Measurements from ENCODE around the gene SCD. TPM values are rescaled to one million over a fixed set of nuclear protein-coding genes. Genes with fewer than 3 reads are reported as not detected.

Gene SCD
- total and polyA plus RNA-seq, 9 donors, result 9.8 to 34.9 (median 18.6) TPM

DNA sequence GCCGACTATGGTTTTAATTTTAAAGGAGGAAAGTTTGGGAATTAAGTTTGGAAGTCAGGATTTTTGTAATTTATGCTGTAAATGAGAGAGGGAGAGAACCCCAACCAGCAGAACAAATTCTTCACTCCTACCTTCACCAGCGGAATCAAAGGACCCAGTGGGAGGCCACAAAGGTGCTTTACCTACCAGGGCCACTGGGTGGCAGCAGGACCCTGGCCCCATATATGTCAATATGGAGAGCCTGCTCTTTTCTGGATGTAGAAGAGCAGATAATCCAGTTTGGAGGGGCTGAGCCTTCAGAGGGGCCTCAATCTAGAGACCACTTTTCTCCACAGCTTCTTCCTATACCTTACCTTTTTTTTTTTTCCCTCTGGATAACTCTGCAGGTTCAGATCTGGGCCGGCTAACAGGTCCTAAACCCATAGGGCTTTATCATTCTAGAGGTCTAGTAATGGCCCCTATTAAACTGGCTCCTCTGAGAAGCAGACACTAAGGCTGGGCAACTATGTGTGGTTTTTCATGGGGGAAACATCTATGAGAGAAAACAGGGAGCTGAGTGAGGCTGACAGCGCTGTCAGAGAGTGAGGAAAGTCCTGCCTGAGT, 8.5 kb upstream of the SCD start:
- Histone ChIP-seq H3K27me3 (ENCODE audit: control insufficient read depth, insufficient read depth, low read length) (peaks cover 5% of the 10 kb centered on the region), H3K4me3 (ENCODE audit: low read length) (no peak overlapping the region), H3K4me1 (ENCODE audit: control insufficient read depth, insufficient read depth, low read length) (peaks cover 12% of the 10 kb centered on the region), H3K36me3 (ENCODE audit: control insufficient read depth, insufficient read depth, low read length) (no peaks in the 10 kb centered on the region), H3K9me3 (replicated peaks; ENCODE audit: control insufficient read depth, low read depth, low read length) (no peaks in the 10 kb centered on the region), H3K27ac (ENCODE audit: low read length) (no peak overlapping the region)
- WGBS (ENCODE audit: insufficient coverage), result 61% methylated on average over 2 of the region's 4 CpGs
- peak; percentile 62 for DNase-seq

DNA sequence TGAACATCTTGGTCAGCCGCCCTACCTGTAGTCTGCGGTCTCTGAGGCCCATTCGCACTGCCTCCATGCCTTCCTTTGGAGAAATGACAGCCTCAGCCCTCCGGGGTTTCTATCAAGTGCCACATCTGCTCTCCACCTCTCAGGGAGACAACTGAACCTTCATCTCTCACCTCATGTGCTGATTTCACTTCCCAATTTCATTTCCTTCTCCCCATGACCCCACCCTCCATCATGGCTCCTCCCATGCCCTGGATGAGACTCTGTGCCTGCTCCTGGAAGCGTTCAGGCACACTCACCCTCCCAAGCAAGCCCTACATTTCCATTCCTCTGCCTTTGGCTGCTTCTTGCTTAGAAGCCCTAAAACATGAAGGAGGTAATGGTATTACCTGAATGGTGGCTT, 7.8 kb upstream of the SCD start:
- Histone ChIP-seq H3K4me3 (ENCODE audit: low read length) (no peak overlapping the region), H3K4me1 (ENCODE audit: control insufficient read depth, insufficient read depth, low read length) (peaks cover 12% of the 10 kb centered on the region), H3K36me3 (ENCODE audit: control insufficient read depth, insufficient read depth, low read length) (no peaks in the 10 kb centered on the region), H3K27me3 (ENCODE audit: control insufficient read depth, insufficient read depth, low read length) (peaks cover 3% of the 10 kb centered on the region), H3K9me3 (replicated peaks; ENCODE audit: control insufficient read depth, low read depth, low read length) (no peaks in the 10 kb centered on the region), H3K27ac (ENCODE audit: low read length) (no peak overlapping the region)
- no peak for DNase-seq
- 55% methylated on average over 5 of the region's 5 CpGs for WGBS (ENCODE audit: insufficient coverage)

DNA sequence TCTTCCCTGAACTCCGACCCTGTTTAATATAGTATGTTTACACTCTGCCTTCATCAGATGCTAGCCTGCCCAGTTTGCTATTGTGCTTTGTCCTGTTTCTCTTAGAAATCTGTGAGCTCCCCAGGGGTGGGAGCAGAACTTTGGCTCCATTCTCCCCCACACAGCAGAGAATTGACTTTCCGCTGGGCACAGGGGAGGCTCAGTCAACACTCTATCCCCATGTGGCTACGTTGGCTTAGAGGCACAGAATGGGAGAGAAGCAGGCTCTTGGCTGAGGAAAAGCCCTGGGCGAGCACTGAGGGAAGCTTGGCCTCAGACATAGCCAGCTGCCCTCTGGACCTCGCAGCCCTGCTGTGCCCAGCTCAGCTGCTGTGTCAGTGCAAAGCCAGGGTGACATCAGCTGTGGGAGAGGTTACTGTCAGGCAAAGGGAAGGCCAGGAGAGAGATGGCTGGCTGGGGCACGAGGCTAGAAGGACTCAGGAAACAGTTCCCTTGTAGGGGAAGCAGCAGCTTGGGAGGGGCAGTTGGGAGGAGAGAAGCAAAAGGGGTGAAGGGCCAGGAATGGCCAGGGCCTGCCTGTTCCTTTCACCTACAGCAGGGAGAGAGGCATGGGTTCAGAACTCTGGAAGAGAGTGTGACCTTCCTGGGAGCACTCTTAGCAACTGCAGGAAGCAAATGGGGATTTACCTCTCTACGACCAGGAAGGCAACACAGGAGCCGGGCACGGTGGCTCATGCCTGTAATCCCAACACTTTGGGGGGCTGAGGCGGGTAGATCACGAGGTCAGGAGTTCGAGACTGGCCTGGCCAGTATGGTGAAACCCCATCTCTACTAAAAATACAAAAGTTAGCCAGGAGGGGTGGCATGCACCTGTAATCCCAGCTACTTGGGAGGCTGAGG, 5.8 kb upstream of the SCD start:
- Histone ChIP-seq H3K36me3 (ENCODE audit: control insufficient read depth, insufficient read depth, low read length) (no peaks in the 10 kb centered on the region), H3K4me3 (ENCODE audit: low read length) (no peak overlapping the region), H3K4me1 (ENCODE audit: control insufficient read depth, insufficient read depth, low read length) (peaks cover 19% of the 10 kb centered on the region), H3K27ac (ENCODE audit: low read length) (peak overlapping the region; percentile 25), H3K9me3 (replicated peaks; ENCODE audit: control insufficient read depth, low read depth, low read length) (no peaks in the 10 kb centered on the region), H3K27me3 (ENCODE audit: control insufficient read depth, insufficient read depth, low read length) (peaks cover 5% of the 10 kb centered on the region)
- DNase-seq, result peak; percentile 70
- WGBS (ENCODE audit: insufficient coverage), result 58% methylated on average over 8 of the region's 12 CpGs

DNA sequence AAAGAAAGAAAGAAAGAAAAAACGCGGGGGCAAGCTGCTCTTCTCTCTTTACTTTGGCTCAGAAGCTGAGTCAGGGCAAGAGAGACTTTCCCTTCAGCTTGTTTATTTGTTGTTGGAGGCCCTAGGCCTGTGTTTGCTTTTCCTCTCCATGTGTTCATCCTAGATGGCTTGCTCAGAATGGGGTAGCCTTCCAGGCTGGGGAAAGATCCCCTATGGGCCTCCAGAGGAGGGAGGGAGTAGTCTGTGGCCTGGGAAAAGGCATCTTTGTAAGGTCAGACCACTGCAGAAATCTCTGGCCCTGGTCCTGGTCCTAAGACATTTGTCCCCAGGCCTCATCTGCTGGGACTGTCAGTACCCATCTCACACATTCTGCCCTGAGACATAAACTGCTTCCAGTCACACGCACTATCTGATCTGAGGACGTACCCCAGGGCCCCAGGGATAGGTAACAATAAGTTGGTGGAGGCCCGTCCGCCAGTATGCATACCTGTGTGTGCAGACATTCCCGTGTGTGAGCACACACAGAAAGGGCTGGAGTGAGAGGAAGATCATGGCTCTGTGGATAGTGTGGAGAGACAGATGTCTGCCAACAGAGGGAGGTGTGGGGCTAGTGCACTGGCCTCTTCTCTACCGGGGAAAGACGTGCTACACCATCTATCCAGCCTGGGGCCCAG, 4.9 kb upstream of the SCD start:
- Histone ChIP-seq H3K27me3 (ENCODE audit: control insufficient read depth, insufficient read depth, low read length) (peaks cover 6% of the 10 kb centered on the region), H3K4me1 (ENCODE audit: control insufficient read depth, insufficient read depth, low read length) (peaks cover 21% of the 10 kb centered on the region), H3K9me3 (replicated peaks; ENCODE audit: control insufficient read depth, low read depth, low read length) (no peaks in the 10 kb centered on the region), H3K36me3 (ENCODE audit: control insufficient read depth, insufficient read depth, low read length) (no peaks in the 10 kb centered on the region), H3K4me3 (ENCODE audit: low read length) (no peak overlapping the region), H3K27ac (ENCODE audit: low read length) (no peak overlapping the region)
- DNase-seq, result peak; percentile 41
- WGBS (ENCODE audit: insufficient coverage), result 55% methylated on average over 3 of the region's 9 CpGs

DNA sequence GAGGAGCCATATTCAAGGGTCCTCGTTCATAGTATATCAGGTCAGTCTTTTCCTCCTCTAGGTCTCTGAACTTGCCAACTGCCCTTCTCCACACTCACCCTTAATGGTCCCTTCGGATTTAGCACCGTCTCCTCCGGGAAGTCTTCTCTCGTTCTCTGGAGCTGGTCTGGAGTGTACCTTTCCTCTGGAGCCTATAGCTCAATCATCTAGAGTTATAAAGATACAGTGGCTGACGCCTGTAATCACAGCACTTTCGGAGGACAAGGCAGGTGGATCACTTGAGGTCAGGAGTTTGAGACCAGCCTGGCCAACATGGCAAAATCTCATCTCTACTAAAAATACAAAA, 4.4 kb upstream of the SCD start:
- H3K4me1 ChIP-seq (ENCODE audit: control insufficient read depth, insufficient read depth, low read length), result peaks cover 24% of the 10 kb centered on the region
- 20% methylated on average over 1 of the region's 7 CpGs for WGBS (ENCODE audit: insufficient coverage)
- no peaks in the 10 kb centered on the region for H3K9me3 ChIP-seq (replicated peaks; ENCODE audit: control insufficient read depth, low read depth, low read length)
- no peak for DNase-seq
- no peak overlapping the region for H3K27ac ChIP-seq (ENCODE audit: low read length)
- H3K36me3 ChIP-seq (ENCODE audit: control insufficient read depth, insufficient read depth, low read length), result no peaks in the 10 kb centered on the region
- no peak overlapping the region for H3K4me3 ChIP-seq (ENCODE audit: low read length)
- peaks cover 6% of the 10 kb centered on the region for H3K27me3 ChIP-seq (ENCODE audit: control insufficient read depth, insufficient read depth, low read length)

DNA sequence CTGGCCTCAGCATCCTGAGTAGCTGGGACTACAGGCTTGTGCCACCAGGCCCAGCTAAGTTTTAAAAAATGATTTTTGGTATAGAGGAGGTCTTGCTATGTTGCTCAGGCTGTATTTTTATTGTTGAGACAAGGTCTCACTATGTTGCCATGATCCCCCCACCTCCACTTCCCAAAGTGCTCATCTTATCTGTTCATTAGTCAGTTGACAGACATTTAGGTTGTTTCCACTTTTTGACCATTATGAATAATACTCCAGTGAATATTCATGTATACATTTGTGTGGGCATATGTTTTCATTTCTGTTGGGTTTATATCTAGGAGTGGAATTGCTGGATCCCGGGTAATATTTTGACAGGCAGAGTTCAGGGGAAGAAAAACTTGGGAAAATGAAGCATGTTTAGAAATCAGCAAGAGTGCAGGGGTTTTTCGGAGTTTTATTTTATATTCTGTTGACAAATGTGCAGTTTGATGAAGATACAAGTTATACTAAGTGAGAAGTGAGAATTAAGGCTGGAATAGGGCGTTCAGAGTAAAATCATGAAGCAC, 2.7 kb upstream of the SCD start:
- peaks cover 32% of the 10 kb centered on the region for H3K4me1 ChIP-seq (ENCODE audit: control insufficient read depth, insufficient read depth, low read length)
- H3K27ac ChIP-seq (ENCODE audit: low read length), result no peak overlapping the region
- H3K36me3 ChIP-seq (ENCODE audit: control insufficient read depth, insufficient read depth, low read length), result peaks cover 5% of the 10 kb centered on the region
- peaks cover 9% of the 10 kb centered on the region for H3K27me3 ChIP-seq (ENCODE audit: control insufficient read depth, insufficient read depth, low read length)
- H3K4me3 ChIP-seq (ENCODE audit: low read length), result no peak overlapping the region
- WGBS (ENCODE audit: insufficient coverage), result 86% methylated on average over 2 of the region's 3 CpGs
- H3K9me3 ChIP-seq (replicated peaks; ENCODE audit: control insufficient read depth, low read depth, low read length), result no peaks in the 10 kb centered on the region
- no peak for DNase-seq

DNA sequence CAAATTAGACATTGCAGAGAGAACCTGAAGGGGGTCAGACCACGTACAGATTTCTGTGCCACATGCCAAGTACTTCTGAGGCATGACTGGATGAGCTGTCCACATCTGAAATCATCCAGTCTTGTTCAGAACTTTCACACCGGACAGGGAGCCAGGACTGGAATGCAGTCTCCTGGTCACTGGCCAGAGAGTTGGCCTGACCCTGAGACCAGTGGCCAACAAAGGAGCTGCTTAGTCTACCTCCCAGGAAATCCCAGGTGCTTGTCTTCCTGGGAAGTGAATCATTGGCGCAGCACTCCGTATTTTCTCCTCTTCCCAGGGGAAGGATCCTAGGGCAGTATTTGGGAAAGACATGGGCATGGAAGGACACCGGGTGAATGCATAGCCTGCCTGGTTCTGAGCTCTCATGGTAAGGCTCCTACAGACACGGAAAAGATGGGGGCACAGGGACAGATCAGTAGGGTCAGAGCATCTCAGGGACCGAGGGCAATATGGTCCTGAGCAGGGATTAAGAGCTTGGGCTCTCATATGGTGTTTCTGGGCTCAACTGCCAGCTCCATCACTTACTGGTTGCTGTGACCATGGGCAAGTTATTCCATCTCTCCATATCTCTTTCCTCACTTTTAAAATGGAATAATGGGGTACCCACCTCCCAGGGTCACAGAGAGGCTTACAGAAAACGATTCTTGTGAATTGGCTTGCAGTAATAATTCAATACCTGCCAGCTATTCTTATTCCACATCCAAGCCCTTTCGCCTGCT, 1.3 kb upstream of the SCD start:
- Histone ChIP-seq H3K36me3 (ENCODE audit: control insufficient read depth, insufficient read depth, low read length) (peaks cover 10% of the 10 kb centered on the region), H3K9me3 (replicated peaks; ENCODE audit: control insufficient read depth, low read depth, low read length) (no peaks in the 10 kb centered on the region), H3K4me1 (ENCODE audit: control insufficient read depth, insufficient read depth, low read length) (peaks cover 27% of the 10 kb centered on the region), H3K27ac (ENCODE audit: low read length) (no peak overlapping the region), H3K4me3 (ENCODE audit: low read length) (peak overlapping the region; percentile 74), H3K27me3 (ENCODE audit: control insufficient read depth, insufficient read depth, low read length) (peaks cover 9% of the 10 kb centered on the region)
- 31% methylated on average over 5 of the region's 9 CpGs for WGBS (ENCODE audit: insufficient coverage)
- DNase-seq, result no peak

DNA sequence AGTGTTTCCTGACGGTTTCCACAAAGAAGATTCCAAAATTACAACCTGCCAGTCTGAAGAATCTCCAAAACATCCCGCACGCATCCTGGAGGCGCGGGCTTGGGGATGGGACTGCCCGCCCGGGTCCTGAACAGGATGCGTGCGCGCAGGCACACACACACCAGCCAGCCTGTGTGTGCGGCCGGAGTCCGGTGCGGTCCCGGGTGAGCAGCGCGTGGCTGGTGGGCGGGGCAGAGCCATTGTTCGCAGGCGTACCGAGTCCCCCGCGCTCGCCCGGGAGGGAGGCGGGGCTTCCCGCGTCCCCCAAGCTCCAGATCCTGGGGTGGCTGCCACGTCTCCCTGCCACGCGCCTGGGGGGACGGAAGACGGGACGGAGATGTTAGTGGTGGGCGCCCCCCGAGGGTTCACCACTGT, 675 bp upstream of the SCD start:
- peak; percentile 74 for DNase-seq
- Histone ChIP-seq H3K27me3 (ENCODE audit: control insufficient read depth, insufficient read depth, low read length) (peaks cover 9% of the 10 kb centered on the region), H3K4me3 (ENCODE audit: low read length) (peak overlapping the region; percentile 74), H3K36me3 (ENCODE audit: control insufficient read depth, insufficient read depth, low read length) (peaks cover 10% of the 10 kb centered on the region), H3K27ac (ENCODE audit: low read length) (peak overlapping the region; percentile 7), H3K4me1 (ENCODE audit: control insufficient read depth, insufficient read depth, low read length) (peaks cover 21% of the 10 kb centered on the region), H3K9me3 (replicated peaks; ENCODE audit: control insufficient read depth, low read depth, low read length) (no peaks in the 10 kb centered on the region)
- 0% methylated on average over 18 of the region's 36 CpGs for WGBS (ENCODE audit: insufficient coverage)

DNA sequence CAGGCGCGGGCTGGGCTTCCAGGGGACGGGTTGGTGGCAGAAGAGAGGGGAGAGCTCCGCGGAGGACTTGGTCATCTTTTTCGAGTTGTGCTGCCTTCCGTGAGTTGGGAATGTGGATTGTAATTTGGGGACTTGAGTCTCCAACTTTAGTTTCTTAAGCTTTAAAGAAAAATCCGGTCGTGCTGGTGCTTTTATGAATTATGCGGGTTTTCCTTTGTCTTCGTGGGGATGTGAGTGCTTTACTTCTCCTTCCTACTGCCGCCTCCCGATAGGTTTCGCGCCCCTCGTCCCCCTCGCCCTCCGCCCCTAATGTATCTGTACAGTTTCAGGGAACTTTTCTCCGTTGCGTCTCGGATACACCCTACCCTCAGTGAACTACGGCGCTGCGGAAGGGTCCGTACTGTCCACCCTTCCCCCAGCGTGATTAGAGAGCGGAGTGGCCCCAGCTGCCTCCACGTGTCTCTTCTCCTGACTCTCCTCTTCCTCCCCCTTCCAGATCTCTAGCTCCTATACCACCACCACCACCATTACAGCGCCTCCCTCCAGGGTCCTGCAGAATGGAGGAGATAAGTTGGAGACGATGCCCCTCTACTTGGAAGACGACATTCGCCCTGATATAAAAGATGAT, 649 bp downstream of the SCD start:
- H3K27ac ChIP-seq (ENCODE audit: low read length), result no peak overlapping the region
- H3K4me1 ChIP-seq (ENCODE audit: control insufficient read depth, insufficient read depth, low read length), result peaks cover 20% of the 10 kb centered on the region
- peaks cover 18% of the 10 kb centered on the region for H3K36me3 ChIP-seq (ENCODE audit: control insufficient read depth, insufficient read depth, low read length)
- DNase-seq, result peak; percentile 33
- H3K4me3 ChIP-seq (ENCODE audit: low read length), result peak overlapping the region; percentile 74
- H3K27me3 ChIP-seq (ENCODE audit: control insufficient read depth, insufficient read depth, low read length), result peaks cover 9% of the 10 kb centered on the region
- WGBS (ENCODE audit: insufficient coverage), result under 1% methylated on average over 23 of the region's 32 CpGs
- H3K9me3 ChIP-seq (replicated peaks; ENCODE audit: control insufficient read depth, low read depth, low read length), result no peaks in the 10 kb centered on the region
